KBM-7 (cell line): ENCODE data around the gene NTN4.
"Not testable (repeated sequence)": the region's sequence is repeated elsewhere in the genome, so short reads cannot be mapped to it uniquely, and the experiment has no call there.

ENCODE experiments used
- DNase-seq: peaks from one replicate; pipeline ENCODE4 v3.0.0-alpha.2; 2015
- in situ Hi-C: fragments of 300-500 bp; cut with MboI; formaldehyde crosslinking; loops from 2 replicates; pipeline ENCODE4 v1.14.3; 2020; ENCODE audit warnings: low sequenced_read_pairs, low pct_unique_long_range_greater_than_20kb, mixed read lengths

The NTN4 gene

GRCh38 chr12:95681210-95681765 is 109.3 kb downstream of the NTN4 start:
- in situ Hi-C loops, result no loop called here
- no peak for DNase-seq

- no peak for DNase-seq
- in situ Hi-C loops, result no loop called here
Measured at GRCh38 chr12:95678684-95679083, 111.9 kb downstream of the NTN4 start.

DNA sequence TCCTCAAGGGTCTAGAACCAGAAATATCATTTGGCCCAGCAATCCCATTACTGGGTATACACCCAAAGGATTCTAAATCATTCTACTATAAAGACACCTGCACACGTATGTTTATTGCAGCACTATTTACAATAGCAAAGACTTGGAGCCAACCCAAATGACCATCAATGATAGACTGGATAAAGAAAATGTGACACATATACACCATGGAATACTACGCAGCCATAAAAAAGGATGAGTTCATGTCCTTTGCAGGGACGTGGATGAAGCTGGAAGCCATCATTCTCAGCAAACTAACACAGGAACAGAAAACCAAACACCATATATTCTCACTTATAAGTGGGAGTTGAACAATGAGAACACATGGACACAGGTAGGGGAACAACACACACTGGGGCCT is 112.8 kb downstream of the NTN4 start:
- DNase-seq, in situ Hi-C loops: not testable (repeated sequence)

- in situ Hi-C loops, result no loop called here
Measured at GRCh38 chr12:95674631-95675030, 115.9 kb downstream of the NTN4 start.

GRCh38 chr12:95674163-95674562 is 116.4 kb downstream of the NTN4 start:
- in situ Hi-C loops, result no loop called here
- DNase-seq, result no peak

More at GRCh38 chr12:95674631-95675030, 115.9 kb downstream of the NTN4 start:
- DNase-seq, result no peak

DNA sequence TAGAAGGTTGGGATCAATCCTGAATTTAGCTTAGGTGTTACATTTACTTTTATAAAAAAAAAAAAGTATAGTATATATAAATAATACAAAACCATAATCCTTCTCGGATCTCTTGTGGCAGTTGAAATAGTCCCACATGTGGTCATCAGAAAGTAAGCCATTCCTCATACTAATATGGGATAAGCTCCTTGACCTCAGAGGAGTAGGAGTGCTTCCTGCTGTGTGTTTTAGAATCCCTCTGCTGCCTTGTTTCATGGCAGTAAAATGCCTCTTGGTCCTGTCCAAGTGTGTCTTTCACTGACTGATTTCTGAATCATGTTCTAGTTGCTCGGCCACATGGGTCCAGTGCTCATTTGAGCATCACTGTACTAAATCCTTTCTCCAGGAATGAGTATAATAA is 117.0 kb downstream of the NTN4 start:
- in situ Hi-C loops, result no loop called here
- no peak for DNase-seq

DNA sequence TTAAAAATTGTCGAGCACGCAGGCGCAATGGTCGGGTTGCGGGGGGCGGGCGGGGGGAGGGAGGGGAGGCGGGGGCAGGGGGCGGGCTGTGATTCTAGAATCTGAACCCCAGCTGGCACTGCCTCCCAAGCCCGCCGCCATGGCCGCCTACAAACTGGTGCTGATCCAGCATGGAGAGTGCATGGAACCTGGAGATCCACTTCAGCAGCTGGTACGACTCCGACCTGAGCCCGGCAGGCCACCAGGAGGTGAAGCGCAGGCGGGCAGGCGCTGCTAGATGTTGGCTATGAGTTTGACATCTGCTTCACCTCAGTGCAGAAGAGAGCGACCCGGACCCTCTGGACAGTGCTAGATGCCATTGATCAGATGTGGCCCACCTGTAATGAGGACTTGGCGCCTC is 118.4 kb downstream of the NTN4 start:
- no peak for DNase-seq
- in situ Hi-C loops, result no loop called here

GRCh38 chr12:95671265-95671664 is 119.3 kb downstream of the NTN4 start:
- in situ Hi-C loops, result no loop called here

GRCh38 chr12:95663525-95663924 is 127.0 kb downstream of the NTN4 start:
- in situ Hi-C loops, result no loop called here
- no peak for DNase-seq

More at GRCh38 chr12:95671265-95671664, 119.3 kb downstream of the NTN4 start:
- no peak for DNase-seq

DNA sequence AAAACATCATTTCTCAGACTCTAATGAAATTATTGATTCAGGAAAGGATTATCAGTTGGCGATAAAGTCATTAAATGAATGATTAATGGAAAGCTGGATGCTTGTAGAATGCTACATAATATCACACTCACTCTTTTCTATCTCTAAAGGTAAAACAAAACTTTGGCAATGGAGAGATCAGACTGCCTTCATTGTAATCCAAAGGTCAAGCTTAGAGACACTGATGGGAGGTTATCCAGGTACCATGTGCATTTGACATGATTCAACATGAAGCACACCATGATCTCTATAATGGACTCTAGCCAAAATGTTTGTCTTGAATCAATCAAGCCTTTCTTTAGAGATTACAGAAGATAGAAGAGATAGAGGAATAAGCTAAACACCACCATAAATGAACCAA is 129.2 kb downstream of the NTN4 start:
- in situ Hi-C loops, result no loop called here

GRCh38 chr12:95658386-95658785 is 132.2 kb downstream of the NTN4 start:
- no peak for DNase-seq
- in situ Hi-C loops, result no loop called here

More for the DNA sequence above, 129.2 kb downstream of the NTN4 start:
- no peak for DNase-seq

DNA sequence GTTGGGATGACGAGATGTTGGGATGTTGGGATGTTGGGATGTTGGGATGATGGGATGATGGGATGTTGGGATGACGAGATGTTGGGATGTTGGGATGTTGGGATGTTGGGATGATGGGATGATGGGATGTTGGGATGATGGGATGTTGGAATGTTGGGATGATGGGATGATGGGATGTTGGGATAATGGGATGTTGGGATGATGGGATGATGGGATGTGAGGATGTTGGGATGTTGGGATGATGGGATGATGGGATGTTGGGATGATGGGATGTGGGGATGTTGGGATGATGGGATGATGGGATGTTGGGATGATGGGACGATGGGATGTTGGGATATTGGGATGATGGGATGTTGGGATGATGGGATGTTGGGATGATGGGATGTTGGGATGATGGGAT is 135.9 kb downstream of the NTN4 start:
- in situ Hi-C loops, DNase-seq: not testable (repeated sequence)

DNA sequence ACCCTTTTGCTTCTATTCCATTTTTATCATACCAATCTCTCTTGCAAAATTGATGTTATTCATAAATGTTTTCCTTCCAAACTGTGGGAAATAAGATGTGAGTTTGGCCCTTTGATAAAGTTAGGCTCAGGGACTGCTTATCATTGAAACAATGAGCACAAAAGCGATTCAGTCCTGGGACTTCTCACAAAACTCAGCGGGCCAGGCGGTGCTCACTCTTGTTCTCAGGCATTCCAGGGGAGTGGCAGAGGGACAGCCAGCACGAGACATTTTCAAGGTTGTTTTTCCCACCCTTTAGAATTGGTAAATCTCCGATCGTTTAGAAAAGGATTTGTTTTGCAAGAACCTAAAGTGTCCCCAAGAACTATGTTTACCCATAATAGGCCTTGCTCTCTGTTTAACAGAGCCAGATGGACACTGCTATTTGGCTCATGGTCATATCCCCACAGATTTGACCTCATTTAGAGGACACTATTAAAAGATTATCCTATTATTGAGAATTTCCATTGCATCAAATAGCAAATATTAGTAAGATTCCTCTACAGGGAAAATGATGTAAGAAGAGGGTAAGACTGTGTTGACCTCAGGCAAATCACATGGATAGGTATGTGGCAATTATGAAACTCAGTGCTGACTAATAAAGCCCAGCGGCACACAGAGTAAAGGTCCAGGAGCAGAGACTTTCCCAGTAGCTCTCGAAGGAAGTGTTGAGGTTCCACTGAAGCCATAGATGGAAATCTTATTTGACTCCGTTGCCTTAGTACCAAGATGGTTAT is 136.6 kb downstream of the NTN4 start:
- in situ Hi-C loops, result no loop called here
- DNase-seq, result peak; percentile 8

DNA sequence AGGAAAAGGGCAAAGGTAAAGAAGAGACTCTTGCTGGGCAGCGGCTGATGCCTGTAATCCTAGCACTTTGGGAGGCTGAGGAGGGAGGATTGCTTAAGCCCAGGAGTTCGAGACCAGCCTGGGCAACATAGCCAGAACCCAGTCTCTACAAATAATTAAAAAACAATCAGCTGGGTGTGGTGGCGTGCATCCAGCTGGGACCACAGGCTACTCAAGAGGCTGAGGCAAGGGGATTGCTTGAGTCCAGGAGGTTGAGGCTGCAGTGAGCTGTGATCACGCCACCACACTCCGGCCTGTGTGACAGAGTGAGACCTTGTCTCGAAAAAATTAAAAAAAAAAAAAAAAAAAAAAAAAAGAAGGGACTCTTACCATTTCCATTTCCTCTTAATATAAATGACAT is 138.9 kb downstream of the NTN4 start:
- no peak for DNase-seq
- in situ Hi-C loops, result no loop called here

- DNase-seq, result no peak
- in situ Hi-C loops, result no loop called here
Measured at GRCh38 chr12:95648990-95649791, 141.4 kb downstream of the NTN4 start.

- in situ Hi-C loops, result no loop called here
- no peak for DNase-seq
Measured at GRCh38 chr12:95646781-95647190, 143.8 kb downstream of the NTN4 start.

- in situ Hi-C loops, result no loop called here
- no peak for DNase-seq
Measured at GRCh38 chr12:95643256-95643655, 147.3 kb downstream of the NTN4 start.

DNA sequence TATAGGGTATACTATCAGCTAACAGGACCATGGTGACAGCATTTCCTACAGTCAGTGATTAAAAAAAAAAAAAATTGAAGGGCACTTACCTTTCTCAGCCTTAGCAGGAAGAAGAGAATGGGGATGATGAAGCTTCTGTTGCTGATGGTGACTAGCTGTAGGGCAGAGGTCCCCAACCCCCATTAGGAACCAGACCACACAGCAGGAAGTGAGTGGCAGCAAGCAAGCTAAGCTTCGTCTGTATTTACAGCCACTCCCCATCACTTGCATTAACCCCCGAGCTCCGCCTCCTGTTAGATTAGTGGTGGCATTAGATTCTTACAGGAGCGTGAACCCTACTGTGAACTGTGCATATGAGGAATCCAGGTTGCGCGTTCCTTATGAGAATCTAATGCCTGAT is 148.0 kb downstream of the NTN4 start:
- in situ Hi-C loops, result no loop called here
- no peak for DNase-seq

- in situ Hi-C loops, result no loop called here
- DNase-seq, result no peak
Measured at GRCh38 chr12:95641299-95641952, 149.1 kb downstream of the NTN4 start.

- DNase-seq, result no peak
- in situ Hi-C loops, result no loop called here
Measured at GRCh38 chr12:95640516-95640915, 150.0 kb downstream of the NTN4 start.
